K562 (cell line): Measurements from ENCODE around the gene KCTD18. TPM values are rescaled to one million over a fixed set of nuclear protein-coding genes. Genes with fewer than 3 reads are reported as not detected.

Experiments
- ATAC-seq: fragments of 200-7000 bp; cut with Tn5 transposase; 3 replicates; pipeline ENCODE4 v1.9.1; 2020; ENCODE audit warnings: moderate library complexity
- BruUV-seq: library from RNA; stranded (reverse); fragments of 400-500 nt; replicated peaks from 2 replicates; lab custom pipeline; 2021; lab: Mats Ljungman, UMichigan
- CTCF ChIA-PET: fragments of 300-600 bp; formaldehyde crosslinking; extraction: SDS; loops from one replicate; lab custom pipeline; 2021; ENCODE audit warnings: low intra/inter-chr PET ratio; lab: Yijun Ruan, JAX
- POLR2A ChIA-PET: fragments of 300-600, 350-650 bp; sonication (Branson Sonifier 250); formaldehyde crosslinking; extraction: SDS; loops from one replicate; lab custom pipeline; 2021; ENCODE audit warnings: antibody characterized with exemption, inconsistent platforms; lab: Yijun Ruan, JAX
- DNase-seq, 4 experiments: peaks; one replicate each; pipeline versions ENCODE4 v3.0.0 to v3.0.0-alpha.2; 2011 to 2018; ENCODE audit warnings: low spot score in 3 of 4, mixed read lengths in 3 of 4; ENCODE audit errors: extremely low read depth in 1 of 4
- FAIRE-seq: peaks from 2 replicates; lab custom pipeline; 2011; peaks lifted over from hg19 to GRCh38; lab: Jason Lieb, UNC
- H2AFZ ChIP-seq: 2 replicates; pipeline ENCODE4 v1.6.0; 2011; ENCODE audit warnings: low read depth, low read length, control low read depth, inconsistent platforms
- H3K27ac ChIP-seq: fragments of 200-600 bp; 3 replicates; pipeline ENCODE4 v1.8.0; 2011; ENCODE audit warnings: low read depth, mild to moderate bottlenecking, control low read depth, inconsistent platforms, low read length, moderate library complexity, mixed read lengths; ENCODE audit errors: extremely low read depth
- H3K27me3 ChIP-seq, 2 experiments: fragments of 300-600 bp in 1 of 2; 2 replicates in 1 of 2; 3 replicates in 1 of 2; pipeline versions ENCODE4 v1.6.0 to v1.8.0; 2011; ENCODE audit warnings: inconsistent platforms in 2 of 2, low read length in 2 of 2, mild to moderate bottlenecking in 1 of 2, mixed read lengths in 1 of 2, moderate library complexity in 1 of 2; ENCODE audit not compliant: control insufficient read depth in 2 of 2, insufficient read depth in 2 of 2
- H3K36me3 ChIP-seq: fragments of 300-600 bp; 3 replicates; pipeline ENCODE4 v1.8.0; 2011; ENCODE audit warnings: mild to moderate bottlenecking, low read length, inconsistent platforms; ENCODE audit not compliant: control insufficient read depth, insufficient read depth
- H3K4me1 ChIP-seq, 2 experiments: fragments of 200-600 bp in 1 of 2; replicated peaks in 1 of 2; 2 replicates in 1 of 2; 3 replicates in 1 of 2; pipeline versions ENCODE4 v1.5.1 to v1.8.0; 2011; ENCODE audit warnings: inconsistent platforms in 2 of 2, low read length in 2 of 2, mild to moderate bottlenecking in 1 of 2, mixed read lengths in 1 of 2, moderate library complexity in 1 of 2; ENCODE audit not compliant: control insufficient read depth in 2 of 2, insufficient read depth in 2 of 2
- H3K4me2 ChIP-seq: 2 replicates; pipeline ENCODE4 v1.6.1; 2011; ENCODE audit warnings: low read length, control low read depth, inconsistent platforms, mixed read lengths; ENCODE audit not compliant: insufficient read depth
- H3K4me3 ChIP-seq: fragments of 200-600 bp; sonication (generic), shearing (Covaris generic); 2 replicates; pipeline ENCODE4 v1.5.1; 2016; ENCODE audit warnings: control low read depth, inconsistent platforms
- H3K79me2 ChIP-seq: fragments of 200-600 bp; 3 replicates; pipeline ENCODE4 v1.8.0; 2011; ENCODE audit warnings: low read length, inconsistent platforms; ENCODE audit not compliant: control insufficient read depth, insufficient read depth
- H3K9ac ChIP-seq, 2 experiments: 2 replicates each; pipeline versions ENCODE4 v1.6.0 to v1.6.1; 2011; ENCODE audit warnings: low read depth in 2 of 2, low read length in 2 of 2, control low read depth in 1 of 2, inconsistent platforms in 1 of 2, mild to moderate bottlenecking in 1 of 2, mixed read lengths in 1 of 2; ENCODE audit not compliant: insufficient read depth in 1 of 2
- H3K9me1 ChIP-seq: one replicate; pipeline ENCODE4 v1.6.0; 2011; ENCODE audit warnings: inconsistent platforms, mild to moderate bottlenecking, low read length, moderate library complexity; ENCODE audit not compliant: control insufficient read depth, insufficient read depth
- H3K9me3 ChIP-seq: replicated peaks from 2 replicates; pipeline ENCODE4 v1.5.1; 2011; ENCODE audit warnings: low read depth, low read length, inconsistent platforms; ENCODE audit not compliant: control insufficient read depth, insufficient read depth
- H4K20me1 ChIP-seq: replicated peaks from 2 replicates; pipeline ENCODE4 v1.6.1; 2011; ENCODE audit warnings: low read length, inconsistent platforms, mixed read lengths; ENCODE audit not compliant: control insufficient read depth, insufficient read depth
- ATF7 ChIP-seq: fragments of 450-650 bp; IDR thresholded peaks from 2 replicates; pipeline ENCODE4 v1.7.1; 2014; ENCODE audit warnings: mild to moderate bottlenecking, moderate library complexity
- EGR1 ChIP-seq: fragments of 450-650 bp; conservative IDR thresholded peaks from 2 replicates; pipeline ENCODE4 v1.6.1; 2017; ENCODE audit warnings: mild to moderate bottlenecking
- ESRRB ChIP-seq: fragments of 250-450 bp; sonication (Bioruptor Pico); IDR thresholded peaks from 2 replicates; pipeline ENCODE4 v1.5.0; 2020; ENCODE audit warnings: mild to moderate bottlenecking, moderate library complexity, borderline replicate concordance
- NELFE ChIP-seq: IDR thresholded peaks from 2 replicates; pipeline ENCODE4 v1.6.1; 2011; ENCODE audit warnings: mild to moderate bottlenecking; ENCODE audit not compliant: insufficient read depth, insufficient read length
- NFYB ChIP-seq: IDR thresholded peaks from 2 replicates; pipeline ENCODE4 v1.6.1; 2011; ENCODE audit warnings: mild to moderate bottlenecking, moderate library complexity; ENCODE audit not compliant: insufficient read length; ENCODE audit errors: extremely low read depth
- POLR3A ChIP-seq: IDR thresholded peaks from 2 replicates; pipeline ENCODE4 v1.6.1; 2011; ENCODE audit warnings: borderline replicate concordance, mild to moderate bottlenecking, moderate library complexity; ENCODE audit not compliant: insufficient read length, insufficient read depth; ENCODE audit errors: extremely low read depth
- RHOXF2B ChIP-seq: fragments of 250-450 bp; sonication (Bioruptor Pico); conservative IDR thresholded peaks from 2 replicates; pipeline ENCODE4 v1.5.1; 2021
- TEAD2 ChIP-seq: fragments of 450-650 bp; IDR thresholded peaks from 2 replicates; pipeline ENCODE4 v1.6.1; 2016; ENCODE audit warnings: missing genetic modification characterization, control low read depth, missing compliant biosample characterization
- WGBS: fragments of 100-300 bp; shearing (Covaris generic); methylation state at CpG from one replicate; pipeline ENCODE4 v1.1.6; 2016; ENCODE audit warnings: low coverage, mixed read lengths; ENCODE audit not compliant: insufficient coverage; ENCODE audit errors: missing lambda C conversion rate; 5-methylcytosine and 5-hydroxymethylcytosine counted together
- in situ Hi-C: fragments of 300-500 bp; cut with MboI; formaldehyde crosslinking; loops from 4 replicates; pipeline ENCODE4 v1.15.0; 2018; ENCODE audit warnings: inconsistent platforms, mixed read lengths
- intact Hi-C: fragments of 100-400 bp; cut with micrococcal nuclease; formaldehyde crosslinking; loops from 2 replicates; pipeline ENCODE4 v1.14.2; 2022
- polyA plus RNA-seq, 8 experiments: library from polyadenylated mRNA; depleted of rRNA in 4 of 8; stranded (reverse) in 5 of 8; unstranded in 3 of 8; fragments of >200 nt; fragmentation: Nextera tagmentation in 2 of 8; fragmentation: Illumina TruSeq in 1 of 8; extraction: Ambion mirVana in 2 of 8; extraction: Trizol in 1 of 8; gene quantifications; 2 replicates each; pipeline versions ENCODE4 v1.2.1 to v1.2.3, GENCODE V29; 2011 to 2014; ENCODE audit warnings: inconsistent platforms in 1 of 8, missing spikeins in 1 of 8
- total RNA-seq, 7 experiments: library from RNA; depleted of rRNA in 6 of 7; stranded (reverse); fragments of >200 nt in 6 of 7; fragmentation: Illumina TruSeq in 2 of 7; extraction: Trizol in 2 of 7; gene quantifications; 2 replicates each; pipeline versions ENCODE4 v1.2.1 to v1.2.3, GENCODE V29; 2011 to 2021; ENCODE audit warnings: low replicate concordance in 1 of 7
- TF ChIP-seq, protein P1 (sequence below): sonication (generic); formaldehyde crosslinking; IDR thresholded peaks from 2 replicates; pipeline ENCODE4 v1.8.0; 2022; ENCODE audit warnings: missing genetic modification reagents, mild to moderate bottlenecking, borderline replicate concordance

Gene KCTD18
- total and polyA plus RNA-seq, 9 of the 15 experiments (the other 6 are each of a cell fraction or from before 2014, with no cell fraction given) = 0.39 to 5.4 (median 3.8) TPM

DNA sequence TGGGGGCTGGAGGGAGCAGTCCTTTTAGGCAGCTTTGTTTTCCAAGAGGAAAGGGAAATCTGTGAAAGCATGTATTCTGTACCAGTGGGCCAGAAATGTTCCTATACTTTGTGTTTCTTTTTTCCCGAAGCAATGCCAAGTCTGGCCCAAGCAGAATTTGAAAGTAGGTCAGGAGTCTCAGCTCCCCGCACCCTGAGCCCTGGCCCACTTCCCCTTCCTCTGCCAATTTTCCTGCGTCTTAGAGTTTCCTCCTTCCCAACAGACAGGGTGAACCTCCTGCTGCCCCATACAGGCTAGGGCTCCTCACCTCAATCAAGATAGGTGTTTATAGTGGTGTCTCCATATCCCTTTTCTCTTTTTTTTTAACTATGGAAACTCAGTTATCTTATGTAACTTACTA, 65.3 kb downstream of the KCTD18 start:
- TF ChIP-seq NELFE (no peak), NFYB (no peak), EGR1 (no peak), POLR3A (no peak), RHOXF2B (CRISPR knock-in tag) (no peak), ATF7 (no peak), ESRRB (CRISPR knock-in tag) (no peak), TEAD2 (tag) (no peak)
- TF ChIP-seq, protein P1, sequence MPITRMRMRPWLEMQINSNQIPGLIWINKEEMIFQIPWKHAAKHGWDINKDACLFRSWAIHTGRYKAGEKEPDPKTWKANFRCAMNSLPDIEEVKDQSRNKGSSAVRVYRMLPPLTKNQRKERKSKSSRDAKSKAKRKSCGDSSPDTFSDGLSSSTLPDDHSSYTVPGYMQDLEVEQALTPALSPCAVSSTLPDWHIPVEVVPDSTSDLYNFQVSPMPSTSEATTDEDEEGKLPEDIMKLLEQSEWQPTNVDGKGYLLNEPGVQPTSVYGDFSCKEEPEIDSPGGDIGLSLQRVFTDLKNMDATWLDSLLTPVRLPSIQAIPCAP (CRISPR knock-in tag) = no peak
- Histone ChIP-seq H3K4me3 (no peak overlapping the region), H3K27me3 (no peaks in the 10 kb centered on the region), H4K20me1 (no peaks in the 10 kb centered on the region), H3K9me1 (no peaks in the 10 kb centered on the region), H3K27ac (no peak overlapping the region), H3K4me2 (no peak overlapping the region), H3K4me1 (no peaks in the 10 kb centered on the region), H3K36me3 (no peaks in the 10 kb centered on the region), H3K79me2 (no peaks in the 10 kb centered on the region), H3K9ac (no peak overlapping the region), H3K9me3 (no peaks in the 10 kb centered on the region), H2AFZ (no peak overlapping the region)
- intact Hi-C loops = no loop called here
- ATAC-seq = no peak
- no peak for DNase-seq
- no TSS peak for BruUV-seq
- 76% methylated on average over 3 of the region's 3 CpGs for WGBS
- ChIA-PET POLR2A (no interaction called here), CTCF (no interaction called here)
- FAIRE-seq = no peak
- in situ Hi-C loops = no loop called here
